Loucy (cell line): ENCODE results near the gene GTF2A2.

Source experiments
- H2AFZ ChIP-seq: fragments of 200-600 bp; sonication (generic); 2 replicates; pipeline ENCODE4 v1.6.0; 2016; ENCODE audit warnings: antibody characterized with exemption, mild to moderate bottlenecking, low read length, moderate library complexity
- H3F3A ChIP-seq: fragments of 200-600 bp; 2 replicates; pipeline ENCODE4 v1.6.0; 2016; ENCODE audit warnings: antibody characterized with exemption, low read depth, mild to moderate bottlenecking
- H3K27me3 ChIP-seq: fragments of 200-600 bp; sonication (generic); 2 replicates; pipeline ENCODE4 v1.6.1; 2014; ENCODE audit warnings: low read length, mild to moderate bottlenecking; ENCODE audit not compliant: insufficient read depth, poor library complexity, severe bottlenecking
- H3K36me3 ChIP-seq: fragments of 200-600 bp; sonication (generic); 2 replicates; pipeline ENCODE4 v1.6.1; 2016; ENCODE audit warnings: low read length; ENCODE audit not compliant: insufficient read depth
- H3K4me1 ChIP-seq: fragments of 200-600 bp; sonication (generic); 2 replicates; pipeline ENCODE4 v1.5.1; 2014; ENCODE audit warnings: low read length, mild to moderate bottlenecking; ENCODE audit not compliant: insufficient read depth, poor library complexity, severe bottlenecking
- H3K4me2 ChIP-seq: fragments of 200-600 bp; sonication (generic); 2 replicates; pipeline ENCODE4 v1.6.0; 2014; ENCODE audit warnings: antibody characterized with exemption, low read length, low read depth, mild to moderate bottlenecking; ENCODE audit not compliant: poor library complexity, severe bottlenecking
- H3K4me3 ChIP-seq: fragments of 200-600 bp; sonication (generic); 2 replicates; pipeline ENCODE4 v1.5.1; 2014; ENCODE audit warnings: low read length, mild to moderate bottlenecking, mixed read lengths; ENCODE audit not compliant: poor library complexity, severe bottlenecking
- H3K79me2 ChIP-seq: fragments of 200-600 bp; sonication (generic); 2 replicates; pipeline ENCODE4 v1.6.1; 2014; ENCODE audit warnings: low read length; ENCODE audit not compliant: insufficient read depth
- H3K9ac ChIP-seq: fragments of 200-600 bp; sonication (generic); 2 replicates; pipeline ENCODE4 v1.6.0; 2014; ENCODE audit warnings: mild to moderate bottlenecking, low read depth, low read length, moderate library complexity; ENCODE audit not compliant: poor library complexity, severe bottlenecking
- H3K9me2 ChIP-seq: fragments of 200-600 bp; sonication (generic); replicated peaks from 2 replicates; pipeline ENCODE4 v1.6.1; 2016; ENCODE audit warnings: low read depth, low read length, mixed read lengths
- H3K9me3 ChIP-seq: fragments of 200-600 bp; sonication (generic); 2 replicates; pipeline ENCODE4 v1.6.1; 2014; ENCODE audit warnings: mild to moderate bottlenecking, antibody characterized with exemption, low read length, low read depth; ENCODE audit not compliant: insufficient read depth
- H4K20me1 ChIP-seq: fragments of 200-600 bp; sonication (generic); 2 replicates; pipeline ENCODE4 v1.6.0; 2014; ENCODE audit warnings: antibody characterized with exemption, low read length, mild to moderate bottlenecking; ENCODE audit not compliant: insufficient read depth, poor library complexity, severe bottlenecking
- CTCF ChIP-seq: fragments of 200-600 bp; sonication (generic); conservative IDR thresholded peaks from 2 replicates; pipeline ENCODE4 v1.5.1; 2014; ENCODE audit warnings: mild to moderate bottlenecking, antibody characterized with exemption, low read length
- EZH2phosphoT487 ChIP-seq: fragments of 200-600 bp; IDR thresholded peaks from 2 replicates; pipeline ENCODE4 v1.6.1; 2018; ENCODE audit warnings: antibody characterized with exemption, mild to moderate bottlenecking, moderate library complexity, borderline replicate concordance

The GTF2A2 gene

GRCh38 chr15:59662260-59662659 lies 4.9 kb upstream of the GTF2A2 start:
- no peaks in the 10 kb centered on the region for H3F3A ChIP-seq
- peaks cover 61% of the 10 kb centered on the region for H3K36me3 ChIP-seq

DNA sequence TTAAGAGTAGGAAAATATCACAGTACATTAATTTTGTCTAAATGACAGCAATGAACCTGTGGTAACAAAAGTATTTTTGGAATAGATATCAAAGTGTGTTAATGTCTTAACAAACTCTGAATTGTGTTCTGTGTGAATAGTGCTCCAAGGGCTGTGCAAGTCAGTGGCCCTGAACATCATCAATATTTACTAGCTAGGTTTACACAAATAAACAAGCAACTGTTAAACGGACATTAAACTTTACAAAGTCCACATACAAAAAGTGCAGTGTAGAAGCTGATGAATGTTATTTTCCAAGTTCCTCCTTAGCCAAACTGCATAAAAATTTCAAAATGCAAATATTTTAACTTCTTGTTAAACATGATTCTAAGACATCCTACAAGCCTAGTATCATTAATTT lies 2.1 kb upstream of the GTF2A2 start:
- Histone ChIP-seq H4K20me1 (peaks cover 25% of the 10 kb centered on the region), H3K79me2 (peaks cover 30% of the 10 kb centered on the region), H3K36me3 (peaks cover 45% of the 10 kb centered on the region), H3K4me2 (no peak overlapping the region), H2AFZ (no peak overlapping the region), H3K9me2 (no peaks in the 10 kb centered on the region), H3K27me3 (no peaks in the 10 kb centered on the region), H3K9ac (no peak overlapping the region), H3F3A (no peaks in the 10 kb centered on the region), H3K4me3 (no peak overlapping the region), H3K4me1 (peaks cover 22% of the 10 kb centered on the region), H3K9me3 (no peaks in the 10 kb centered on the region)
- TF ChIP-seq EZH2phosphoT487 (no peak), CTCF (no peak)

More at GRCh38 chr15:59662260-59662659, 4.9 kb upstream of the GTF2A2 start:
- Histone ChIP-seq H3K4me1 (no peaks in the 10 kb centered on the region), H3K4me2 (no peak overlapping the region), H3K4me3 (no peak overlapping the region), H3K27me3 (no peaks in the 10 kb centered on the region), H4K20me1 (no peaks in the 10 kb centered on the region), H3K9me3 (no peaks in the 10 kb centered on the region), H2AFZ (no peak overlapping the region), H3K9ac (no peak overlapping the region), H3K9me2 (no peaks in the 10 kb centered on the region), H3K79me2 (peaks cover under 1% of the 10 kb centered on the region; the same call in 1 of the 2 replicates)
- TF ChIP-seq EZH2phosphoT487: no peak
- no peak for TF ChIP-seq CTCF

DNA sequence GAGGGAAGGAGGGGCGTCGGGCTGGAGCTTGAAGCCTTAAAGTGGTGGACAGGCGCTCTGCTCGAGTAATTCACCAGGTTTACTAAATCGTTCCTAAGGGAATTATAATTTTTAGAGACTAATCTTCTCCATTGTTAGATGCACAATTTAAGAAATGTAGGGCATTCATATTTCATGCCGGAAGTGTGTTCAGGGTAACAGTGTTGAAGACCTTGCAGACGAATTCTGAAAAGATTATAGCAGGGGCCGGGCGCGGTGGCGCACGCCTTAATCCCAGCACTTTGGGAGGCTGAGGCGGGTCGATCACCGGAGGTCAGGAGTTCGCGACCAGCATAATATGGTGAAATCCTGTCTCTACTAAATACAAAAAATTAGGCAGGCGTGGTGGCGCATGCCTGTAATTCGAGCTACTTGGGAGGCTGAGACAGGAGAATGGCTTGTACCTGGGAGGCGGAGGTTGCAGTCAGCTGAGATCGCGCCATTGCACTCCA lies 365 bp upstream of the GTF2A2 start:
- peak overlapping the region; percentile 82 for H2AFZ ChIP-seq
- H3K4me2 ChIP-seq: peak overlapping the region; percentile 58
- peak overlapping the region; percentile 95 for H3K4me3 ChIP-seq
- TF ChIP-seq CTCF: no peak
- TF ChIP-seq EZH2phosphoT487: no peak
- H3K36me3 ChIP-seq: peaks cover 31% of the 10 kb centered on the region
- no peaks in the 10 kb centered on the region for H3K9me2 ChIP-seq
- peaks cover 28% of the 10 kb centered on the region for H4K20me1 ChIP-seq
- peaks cover 33% of the 10 kb centered on the region for H3K4me1 ChIP-seq
- peaks cover 47% of the 10 kb centered on the region for H3K79me2 ChIP-seq
- no peaks in the 10 kb centered on the region for H3F3A ChIP-seq
- no peaks in the 10 kb centered on the region; the same call in 1 of the 2 replicates for H3K9me3 ChIP-seq
- no peaks in the 10 kb centered on the region for H3K27me3 ChIP-seq
- peak overlapping the region; percentile 97 for H3K9ac ChIP-seq
